Duodenal mucosa (tissue), 2 donors: ENCODE results near the gene FARS2.
A peak's percentile ranks its signal among the peaks of the same experiment; 100 is the strongest.

Experiments used
- H3K27ac ChIP-seq: one replicate; pipeline ENCODE4 v1.7.0; 2013; ENCODE audit warnings: low read depth, low read length
- H3K27me3 ChIP-seq, 2 donors: one replicate each; pipeline ENCODE4 v1.7.0; 2013; ENCODE audit warnings: low read length in 2 of 2, control low read depth in 1 of 2; ENCODE audit not compliant: insufficient read depth in 2 of 2, control insufficient read depth in 1 of 2
- H3K36me3 ChIP-seq, 2 donors: one replicate each; pipeline ENCODE4 v1.7.0; 2013; ENCODE audit warnings: low read length in 2 of 2, control low read depth in 1 of 2; ENCODE audit not compliant: insufficient read depth in 2 of 2, control insufficient read depth in 1 of 2
- H3K4me1 ChIP-seq, 2 donors: one replicate each; pipeline ENCODE4 v1.7.0; 2013; ENCODE audit warnings: low read length in 2 of 2, control low read depth in 1 of 2; ENCODE audit not compliant: insufficient read depth in 2 of 2, control insufficient read depth in 1 of 2
- H3K4me3 ChIP-seq, 2 donors: one replicate each; pipeline ENCODE4 v1.7.0; 2013; ENCODE audit warnings: low read length in 2 of 2, low read depth in 1 of 2
- H3K9ac ChIP-seq, 2 donors: one replicate each; pipeline ENCODE4 v1.7.0; 2013; ENCODE audit warnings: low read length in 2 of 2, low read depth in 1 of 2
- H3K9me3 ChIP-seq, 2 donors: one replicate each; pipeline ENCODE4 v1.7.0; 2013; ENCODE audit warnings: low read length in 2 of 2, control low read depth in 1 of 2; ENCODE audit not compliant: control insufficient read depth in 1 of 2

The FARS2 gene

DNA sequence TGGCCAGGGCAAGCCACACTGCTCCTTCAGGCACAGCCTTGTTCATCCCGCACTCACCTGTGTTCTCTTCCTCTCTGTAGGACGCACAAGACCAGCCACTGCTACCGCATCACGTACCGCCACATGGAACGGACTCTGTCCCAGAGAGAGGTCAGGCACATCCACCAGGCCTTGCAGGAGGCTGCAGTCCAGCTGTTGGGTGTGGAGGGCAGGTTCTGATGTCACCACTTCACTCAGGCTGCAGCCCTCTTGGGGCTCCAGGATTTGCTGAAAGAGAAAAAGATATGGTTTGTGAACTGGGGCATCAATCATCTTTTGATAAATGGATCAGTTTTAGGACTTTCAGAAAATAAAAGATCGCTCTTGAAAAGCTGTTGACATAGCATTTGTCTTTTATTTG lies 509.9 kb downstream of the FARS2 start:
- H3K9ac ChIP-seq: no peak overlapping the region
- no peaks in the 10 kb centered on the region for H3K4me1 ChIP-seq
- H3K9me3 ChIP-seq: peaks cover 0 to 6% of the 10 kb centered on the region in 2 donors
- no peak overlapping the region for H3K4me3 ChIP-seq
- H3K36me3 ChIP-seq: no peaks in the 10 kb centered on the region
- no peak overlapping the region for H3K27ac ChIP-seq
- no peaks in the 10 kb centered on the region for H3K27me3 ChIP-seq

DNA sequence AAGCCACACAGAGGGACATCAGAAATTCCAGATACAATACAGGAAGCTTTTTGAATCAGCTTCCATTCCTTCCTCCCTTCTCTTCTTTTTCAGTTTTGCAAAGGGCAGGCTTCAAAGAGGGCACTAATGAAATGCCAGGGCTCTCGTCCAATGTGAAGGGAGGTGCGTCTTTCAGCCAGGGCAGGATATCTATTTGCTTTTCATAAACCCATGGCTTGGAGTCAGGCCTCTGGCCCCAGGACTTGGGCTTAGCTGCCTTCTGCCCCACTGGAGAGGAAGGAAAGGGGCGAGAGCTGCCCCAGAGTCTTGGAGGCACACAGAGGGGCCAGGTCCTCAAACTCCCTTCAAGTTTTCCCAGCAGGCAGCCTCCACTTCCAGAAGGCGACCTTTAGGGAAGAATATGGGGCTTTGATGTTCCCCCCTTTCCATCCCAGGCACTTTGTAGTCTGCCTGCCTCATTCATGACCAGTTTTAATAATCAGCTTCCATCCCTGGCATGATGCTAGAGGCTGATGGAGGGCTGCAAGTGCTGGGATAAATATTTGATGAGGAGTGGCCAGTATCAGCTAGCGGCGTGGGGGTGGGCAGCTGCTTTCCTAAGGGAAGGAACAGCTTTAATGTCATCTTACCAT lies 510.6 kb downstream of the FARS2 start:
- Histone ChIP-seq H3K9ac (no peak overlapping the region), H3K27ac (no peak overlapping the region), H3K36me3 (no peaks in the 10 kb centered on the region), H3K4me1 (no peaks in the 10 kb centered on the region), H3K27me3 (no peaks in the 10 kb centered on the region), H3K9me3 (peaks cover 0 to 6% of the 10 kb centered on the region in 2 donors), H3K4me3 (no peak overlapping the region)

DNA sequence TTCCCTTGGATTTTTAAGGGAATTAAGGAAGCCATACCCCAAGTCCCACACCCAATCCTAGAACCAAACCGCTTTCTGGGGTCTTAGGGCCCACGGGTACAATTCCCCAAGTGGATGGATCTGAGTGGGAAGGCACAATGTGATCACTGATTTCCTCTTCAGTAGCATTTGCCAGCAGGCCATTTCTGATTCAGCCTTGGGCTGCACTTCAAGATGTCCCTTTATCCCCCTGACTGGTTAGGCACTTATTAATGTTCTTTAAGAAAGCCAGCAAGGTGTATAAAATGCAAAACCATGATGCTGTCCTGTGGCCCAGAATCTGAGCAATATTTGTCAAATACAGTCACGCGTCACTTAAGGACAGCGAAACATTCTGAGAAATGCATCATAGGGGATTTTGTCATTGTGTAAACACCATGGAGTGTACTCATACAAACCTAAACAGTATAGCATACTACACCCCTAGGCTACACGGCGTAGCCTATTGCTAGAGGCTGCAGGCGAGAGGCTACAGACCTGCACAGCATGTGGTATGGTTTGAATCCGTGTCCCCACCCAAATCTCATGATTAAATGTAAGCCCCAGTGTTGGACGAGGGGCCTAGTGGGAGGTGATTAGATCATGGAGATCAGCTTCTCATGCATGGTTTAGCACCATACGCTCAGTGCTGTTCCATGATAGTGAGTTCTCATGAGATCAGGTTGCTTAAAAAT lies 511.3 kb downstream of the FARS2 start:
- no peaks in the 10 kb centered on the region for H3K4me1 ChIP-seq

DNA sequence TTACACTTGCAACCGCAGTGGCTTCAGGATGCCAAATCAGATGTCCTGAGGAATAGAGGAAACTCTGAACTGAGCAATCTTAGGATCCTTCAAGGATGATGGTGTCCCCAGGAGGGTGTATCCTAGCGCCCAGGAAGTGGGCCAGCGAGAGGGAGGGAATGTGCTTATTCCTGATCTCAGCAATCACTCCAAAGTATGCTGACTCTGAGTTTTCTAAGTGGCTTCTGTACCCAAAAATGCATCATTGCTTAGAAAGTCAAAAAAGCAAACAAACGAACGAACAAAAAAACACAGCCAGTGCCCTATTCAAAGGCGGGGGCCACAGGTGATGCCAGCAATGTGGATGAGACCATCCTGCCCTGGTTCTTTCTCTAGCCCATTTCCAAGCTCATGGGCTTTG lies 514.8 kb downstream of the FARS2 start:
- Histone ChIP-seq H3K27me3 (no peaks in the 10 kb centered on the region), H3K4me1 (no peaks in the 10 kb centered on the region)

More for the DNA sequence above, 511.3 kb downstream of the FARS2 start:
- no peak overlapping the region for H3K9ac ChIP-seq
- H3K4me3 ChIP-seq: no peak overlapping the region
- no peaks in the 10 kb centered on the region for H3K36me3 ChIP-seq
- H3K27me3 ChIP-seq: no peaks in the 10 kb centered on the region
- H3K27ac ChIP-seq: no peak overlapping the region
- peaks cover 0 to 3% of the 10 kb centered on the region in 2 donors for H3K9me3 ChIP-seq

DNA sequence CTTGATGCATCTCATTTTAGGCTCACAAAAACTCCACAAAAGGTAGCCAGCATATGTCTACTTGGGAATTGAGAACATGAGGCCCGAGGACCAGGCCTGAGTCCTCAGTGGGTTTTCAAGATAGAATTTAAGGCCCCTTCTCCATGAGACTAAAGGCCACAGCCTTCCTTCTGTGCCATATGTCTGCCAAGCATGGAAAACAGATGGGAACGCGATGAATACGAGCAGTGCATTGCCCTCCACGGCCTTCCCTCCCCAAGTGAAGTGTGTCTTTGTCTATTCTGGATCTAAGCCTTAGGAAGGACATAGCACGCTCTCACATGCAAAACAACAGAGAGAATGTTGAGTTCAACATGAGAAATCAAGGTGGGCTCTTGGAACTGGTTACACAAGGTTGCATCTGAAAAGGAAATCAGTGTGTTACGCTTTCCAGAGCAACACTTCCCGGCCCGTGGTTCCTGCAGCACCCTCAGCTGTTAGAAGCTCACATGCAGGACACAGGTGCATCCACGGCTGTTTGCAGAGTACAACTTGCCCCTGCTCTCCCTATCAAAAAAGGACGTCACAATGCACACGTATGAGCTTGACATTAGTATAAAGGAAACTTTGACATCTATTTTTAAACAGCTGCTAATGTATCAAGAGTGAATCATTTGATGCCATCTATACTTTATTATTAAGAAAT lies 515.5 kb downstream of the FARS2 start:
- Histone ChIP-seq H3K36me3 (no peaks in the 10 kb centered on the region), H3K9ac (no peak overlapping the region), H3K4me1 (peaks cover 0 to under 1% of the 10 kb centered on the region in 2 donors), H3K4me3 (no peak overlapping the region), H3K9me3 (no peaks in the 10 kb centered on the region), H3K27me3 (no peaks in the 10 kb centered on the region), H3K27ac (no peak overlapping the region)

More for the DNA sequence above, 514.8 kb downstream of the FARS2 start:
- no peak overlapping the region for H3K4me3 ChIP-seq
- no peaks in the 10 kb centered on the region for H3K9me3 ChIP-seq
- no peaks in the 10 kb centered on the region for H3K36me3 ChIP-seq
- no peak overlapping the region for H3K27ac ChIP-seq
- no peak overlapping the region for H3K9ac ChIP-seq

DNA sequence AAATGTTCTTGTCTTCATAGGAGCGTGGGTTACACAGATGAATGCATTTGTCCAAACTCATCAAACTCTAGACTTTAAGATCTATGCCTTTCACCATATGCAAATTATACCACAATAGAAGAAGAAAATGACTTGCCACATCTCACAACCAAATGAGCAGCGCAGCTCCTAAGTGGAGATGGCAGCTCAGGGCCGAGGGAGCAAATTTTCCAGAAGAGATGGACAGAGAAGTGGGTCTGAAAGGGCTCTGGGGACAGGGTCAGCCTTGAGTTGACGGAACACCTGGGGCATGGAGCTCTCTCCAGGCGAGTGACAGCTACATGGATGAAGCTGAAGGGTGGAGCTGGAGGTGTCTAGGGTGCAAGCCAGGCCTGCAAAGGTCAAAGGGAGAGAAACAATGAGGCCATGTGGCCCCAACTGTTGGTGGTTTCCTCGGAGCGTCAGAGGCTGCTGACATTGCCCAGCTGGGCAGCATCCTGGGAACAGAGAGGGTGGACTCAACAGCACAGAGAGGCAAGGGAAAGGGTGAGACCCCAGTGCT lies 517.1 kb downstream of the FARS2 start:
- no peaks in the 10 kb centered on the region for H3K9me3 ChIP-seq
- H3K27ac ChIP-seq: no peak overlapping the region
- H3K4me3 ChIP-seq: no peak overlapping the region
- peaks cover 11 to 13% of the 10 kb centered on the region in 2 donors for H3K4me1 ChIP-seq
- no peaks in the 10 kb centered on the region for H3K36me3 ChIP-seq
- no peak overlapping the region for H3K9ac ChIP-seq
- H3K27me3 ChIP-seq: no peaks in the 10 kb centered on the region

DNA sequence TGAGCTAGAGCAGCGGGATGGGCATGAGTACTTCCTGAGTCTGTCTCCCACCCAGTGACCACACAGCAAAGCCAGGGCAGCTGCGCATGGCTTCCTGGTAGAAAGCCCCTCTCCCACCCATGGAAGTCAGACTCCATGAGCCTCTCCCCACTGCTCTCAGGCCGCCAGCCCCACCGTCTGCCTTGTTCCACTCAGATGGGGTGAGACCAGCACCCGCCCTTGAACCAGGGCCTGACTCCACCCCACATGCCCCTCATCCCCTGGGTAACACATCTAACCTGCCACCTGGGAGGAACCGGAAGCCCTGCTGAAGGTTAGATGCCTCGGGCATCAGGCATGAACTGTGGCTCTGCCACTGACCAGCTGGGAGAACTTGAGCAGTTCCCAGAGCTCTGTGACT lies 517.6 kb downstream of the FARS2 start:
- Histone ChIP-seq H3K4me3 (no peak overlapping the region), H3K27ac (no peak overlapping the region), H3K4me1 (peaks cover 17 to 18% of the 10 kb centered on the region in 2 donors), H3K27me3 (no peaks in the 10 kb centered on the region), H3K36me3 (no peaks in the 10 kb centered on the region), H3K9me3 (no peaks in the 10 kb centered on the region), H3K9ac (no peak overlapping the region)

DNA sequence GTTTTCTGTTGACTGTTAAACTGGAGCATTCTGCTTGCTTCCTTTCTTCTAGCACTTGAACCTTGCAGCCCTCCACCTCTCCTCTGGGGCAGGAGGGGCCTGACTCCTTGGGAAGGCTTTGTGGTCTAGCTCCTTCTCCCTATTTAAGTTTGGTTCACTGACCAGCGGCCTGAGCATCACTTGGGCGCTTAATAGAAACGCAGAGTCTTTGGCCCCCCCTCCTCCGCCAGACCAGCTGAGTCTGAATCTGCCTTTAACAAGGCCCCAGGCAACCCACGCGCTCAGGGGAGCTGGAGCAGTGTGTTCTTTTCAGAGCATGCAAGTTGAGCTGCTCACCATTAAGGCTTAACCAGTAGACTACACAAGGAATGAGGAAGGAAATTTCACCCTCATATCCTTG lies 519.7 kb downstream of the FARS2 start:
- Histone ChIP-seq H3K4me3 (no peak overlapping the region), H3K4me1 (peaks cover 22% of the 10 kb centered on the region in 2 donors), H3K27me3 (no peaks in the 10 kb centered on the region), H3K27ac (no peak overlapping the region), H3K36me3 (no peaks in the 10 kb centered on the region), H3K9ac (no peak overlapping the region), H3K9me3 (no peaks in the 10 kb centered on the region)

DNA sequence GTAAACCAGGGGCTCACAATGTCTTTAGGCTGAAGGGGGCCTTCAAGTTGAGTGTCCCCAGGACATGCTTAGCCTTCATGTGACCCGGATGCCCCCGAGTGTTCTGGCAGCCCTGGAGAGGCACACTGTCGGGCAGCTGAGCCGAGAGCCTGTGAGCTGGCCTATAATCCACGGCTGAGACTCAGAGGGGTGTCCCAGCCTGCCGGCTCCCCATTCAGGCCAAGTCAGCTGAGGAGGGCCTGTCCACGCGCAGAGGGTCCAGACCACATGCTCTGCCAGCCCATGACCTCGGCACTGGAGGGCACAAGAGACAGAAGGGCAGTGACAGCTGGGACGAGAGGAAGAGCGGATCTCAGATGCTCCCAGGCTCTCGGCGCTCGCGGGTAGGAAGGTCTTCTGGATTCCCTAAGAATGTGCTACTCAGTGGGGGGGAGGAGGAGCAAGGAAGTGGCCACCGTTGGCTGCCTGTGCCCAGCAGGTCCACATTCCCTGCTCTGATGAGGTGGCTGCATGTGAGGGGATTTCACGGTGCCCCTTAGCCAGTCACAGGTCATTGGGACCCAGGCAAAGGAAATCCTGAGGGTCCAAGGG lies 520.7 kb downstream of the FARS2 start:
- Histone ChIP-seq H3K4me1 (peaks cover 22% of the 10 kb centered on the region in 2 donors), H3K27me3 (no peaks in the 10 kb centered on the region), H3K4me3 (peak overlapping the region in 1 of 2 donors; percentile 5), H3K9ac (peak overlapping the region in 1 of 2 donors; percentile 40), H3K27ac (no peak overlapping the region), H3K9me3 (no peaks in the 10 kb centered on the region), H3K36me3 (no peaks in the 10 kb centered on the region)
